CD4-positive, alpha-beta T cell treated with Interferon alpha-2 for 1 hour (primary cell): Measurements from ENCODE around the gene C18orf54.
A peak's percentile ranks its signal among the peaks of the same experiment; 100 is the strongest.
"Not testable (repeated sequence)": the region's sequence is repeated elsewhere in the genome, so short reads cannot be mapped to it uniquely, and the experiment has no call there.

Source experiments
- DNase-seq, 2 donors: peaks; one replicate each; pipeline ENCODE4 v3.0.0-alpha.2; 2020 to 2022

Gene C18orf54

GRCh38 chr18:54357660-54358494, at the start of gene C18orf54, which contains the start of gene STARD6:
TSS of gene C18orf54 (plus strand) at chr18:54357906. CDS start at chr18:54360573, 2,667 bp downstream.
TSS of gene STARD6 (minus strand) at chr18:54357858. CDS start at chr18:54354573, 3,285 bp downstream.
- DNase-seq, result peak; percentile 92 to 93

GRCh38 chr18:54309564-54309963, 48.1 kb upstream of the C18orf54 start:
- not testable (repeated sequence) for DNase-seq

GRCh38 chr18:54316071-54316820, 41.5 kb upstream of the C18orf54 start:
- no peak for DNase-seq

GRCh38 chr18:54323561-54323960, 34.1 kb upstream of the C18orf54 start:
- DNase-seq, result no peak

- DNase-seq, result no peak
Observed at GRCh38 chr18:54323970-54324369, 33.7 kb upstream of the C18orf54 start.

- no peak for DNase-seq
Observed at GRCh38 chr18:54327818-54328217, 29.9 kb upstream of the C18orf54 start.

- no peak for DNase-seq
Observed at GRCh38 chr18:54329787-54330186, 27.9 kb upstream of the C18orf54 start.

- no peak for DNase-seq
Observed at GRCh38 chr18:54330768-54331548, 26.7 kb upstream of the C18orf54 start.

GRCh38 chr18:54335638-54336173, 22.0 kb upstream of the C18orf54 start:
- DNase-seq, result no peak

GRCh38 chr18:54338230-54338629, 19.5 kb upstream of the C18orf54 start:
- DNase-seq, result no peak

- no peak for DNase-seq
Observed at GRCh38 chr18:54351186-54351585, 6.5 kb upstream of the C18orf54 start.

- no peak for DNase-seq
Observed at GRCh38 chr18:54357082-54357659, 535 bp upstream of the C18orf54 start.

GRCh38 chr18:54358495-54359040, 862 bp downstream of the C18orf54 start:
- DNase-seq, result no peak

GRCh38 chr18:54359233-54359632, 1.5 kb downstream of the C18orf54 start:
- DNase-seq, result no peak

GRCh38 chr18:54360406-54360805, 2.7 kb downstream of the C18orf54 start:
- DNase-seq, result no peak

GRCh38 chr18:54378057-54378456, 20.4 kb downstream of the C18orf54 start:
- DNase-seq, result no peak

GRCh38 chr18:54381640-54382039, 23.9 kb downstream of the C18orf54 start:
- no peak for DNase-seq

GRCh38 chr18:54382076-54382475, 24.4 kb downstream of the C18orf54 start:
- no peak for DNase-seq

- no peak for DNase-seq
Observed at GRCh38 chr18:54382733-54383252, 25.1 kb downstream of the C18orf54 start.

- DNase-seq, result no peak
Observed at GRCh38 chr18:54386043-54386442, 28.3 kb downstream of the C18orf54 start.

GRCh38 chr18:54386800-54387495, 29.2 kb downstream of the C18orf54 start:
- DNase-seq, result not testable (repeated sequence)
